Peyer's patch (tissue), 4 donors: ENCODE measurements around the gene CCDC175.

Source experiments
- CTCF ChIP-seq, 6 experiments: fragments of 450-650 bp in 4 of 6; fragments of 200-600 bp in 2 of 6; sonication (generic) in 1 of 6; IDR thresholded peaks; one replicate each; pipeline ENCODE4 v1.5.1; 2017 to 2019; ENCODE audit warnings: antibody characterized with exemption in 6 of 6, mild to moderate bottlenecking in 3 of 6, moderate library complexity in 1 of 6
- POLR2A ChIP-seq, 2 donors: fragments of 450-650 bp; IDR thresholded peaks; one replicate each; pipeline ENCODE4 v1.5.1; 2017; ENCODE audit warnings: antibody characterized with exemption in 2 of 2, mild to moderate bottlenecking in 2 of 2, moderate library complexity in 2 of 2

DNA sequence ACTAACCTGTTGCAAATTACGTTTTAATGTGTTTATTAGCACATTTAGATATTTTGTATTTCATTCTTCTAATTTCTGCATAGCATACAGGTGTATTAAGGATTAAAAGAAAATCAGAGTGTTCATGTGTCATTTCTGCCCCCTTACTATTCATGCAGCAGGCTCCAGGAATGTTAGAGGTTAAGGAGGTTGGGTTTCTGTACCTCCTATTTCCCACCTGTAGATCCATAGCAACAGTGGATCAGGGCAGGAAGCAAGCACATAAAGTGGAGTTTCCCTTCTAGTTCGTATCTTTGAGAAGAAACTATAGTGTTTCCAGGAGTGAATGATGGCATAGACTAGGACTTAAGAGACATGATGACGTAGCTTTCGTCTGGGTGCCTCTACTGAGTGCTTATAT is 73.4 kb downstream of the CCDC175 start:
- TF ChIP-seq CTCF (IDR thresholded peaks at IDR 0.05) (no peak), POLR2A (IDR thresholded peaks at IDR 0.05) (no peak)
